Activated CD4-positive, alpha-beta memory T cell treated with anti-CD3 and anti-CD28 coated beads for 36 hours (primary cell): Measurements from ENCODE around the gene NLN. TPM values are rescaled to one million over a fixed set of nuclear protein-coding genes. Genes with fewer than 3 reads are reported as not detected.
"Not testable (repeated sequence)": the region's sequence is repeated elsewhere in the genome, so short reads cannot be mapped to it uniquely, and the experiment has no call there.

ENCODE experiments used
- CTCF ChIA-PET: fragments of 350-600 bp; sonication (Branson Sonifier 250); formaldehyde crosslinking; loops from one replicate; lab custom pipeline; 2021; ENCODE audit warnings: antibody characterized with exemption, inconsistent platforms; lab: Charles Lee
- POLR2A ChIA-PET: fragments of 350-600 bp; sonication (Branson Sonifier 250); formaldehyde crosslinking; loops from one replicate; lab custom pipeline; 2021; ENCODE audit warnings: antibody characterized with exemption; lab: Charles Lee
- DNase-seq: peaks from one replicate; pipeline ENCODE4 v3.0.0-alpha.2; 2020
- H3K27ac Mint-ChIP-seq: one replicate; pipeline ENCODE4 v1.8.0; 2021; ENCODE audit warnings: mixed read lengths
- H3K27me3 Mint-ChIP-seq: one replicate; pipeline ENCODE4 v1.8.0; 2021; ENCODE audit warnings: mixed read lengths
- H3K36me3 Mint-ChIP-seq: one replicate; pipeline ENCODE4 v1.8.0; 2021; ENCODE audit warnings: mixed read lengths
- H3K4me1 Mint-ChIP-seq: one replicate; pipeline ENCODE4 v1.8.0; 2021; ENCODE audit warnings: low read depth, mixed read lengths
- H3K4me3 Mint-ChIP-seq: one replicate; pipeline ENCODE4 v1.8.0; 2021; ENCODE audit warnings: mild to moderate bottlenecking, mixed read lengths
- H3K9me3 Mint-ChIP-seq: one replicate; pipeline ENCODE4 v1.8.0; 2021; ENCODE audit warnings: mixed read lengths
- intact Hi-C: fragments of 100-400 bp; cut with micrococcal nuclease; formaldehyde crosslinking; loops from one replicate; pipeline ENCODE4 v1.15.1; 2023
- total RNA-seq, 2 experiments: library from RNA; stranded (reverse); gene quantifications; one replicate each; pipeline ENCODE4 v1.2.3, GENCODE V29; 2021

The NLN gene
- total RNA-seq, 2 experiments from 2014 or later = 22.7 to 23.7 TPM

GRCh38 chr5:65871776-65872175, 149.8 kb downstream of the NLN start:
- H3K27me3 Mint-ChIP-seq, intact Hi-C loops, H3K9me3 Mint-ChIP-seq, H3K27ac Mint-ChIP-seq, DNase-seq, H3K4me3 Mint-ChIP-seq, H3K36me3 Mint-ChIP-seq, POLR2A ChIA-PET: not testable (repeated sequence)
- CTCF ChIA-PET = interaction anchor here (0.7 kb wide), 1 partner anchor 1777 kb away, joined by 4 read pairs; no protein-coding TSS in a partner anchor
- peaks cover 12% of the 10 kb centered on the region for H3K4me1 Mint-ChIP-seq

- ChIA-PET CTCF (no interaction called here), POLR2A (no interaction called here)
- H3K36me3 Mint-ChIP-seq = peaks cover 2% of the 10 kb centered on the region
- no peaks in the 10 kb centered on the region for H3K27me3 Mint-ChIP-seq
- H3K4me1 Mint-ChIP-seq = peaks cover 2% of the 10 kb centered on the region
- DNase-seq = no peak
- H3K4me3 Mint-ChIP-seq = no peak overlapping the region
- no peak overlapping the region for H3K27ac Mint-ChIP-seq
- H3K9me3 Mint-ChIP-seq = peaks cover 21% of the 10 kb centered on the region
- intact Hi-C loops = no loop called here
Measured at GRCh38 chr5:65873181-65873750, 151.3 kb downstream of the NLN start.

- Mint-ChIP-seq H3K27ac (no peak overlapping the region), H3K4me1 (peaks cover 2% of the 10 kb centered on the region), H3K4me3 (no peak overlapping the region), H3K36me3 (peaks cover 2% of the 10 kb centered on the region), H3K9me3 (peaks cover 24% of the 10 kb centered on the region), H3K27me3 (no peaks in the 10 kb centered on the region)
- no peak for DNase-seq
- ChIA-PET POLR2A (no interaction called here), CTCF (no interaction called here)
- intact Hi-C loops = no loop called here
Measured at GRCh38 chr5:65874241-65874640, 152.2 kb downstream of the NLN start.

GRCh38 chr5:65876496-65876895, 154.5 kb downstream of the NLN start:
- Mint-ChIP-seq H3K9me3 (peaks cover 20% of the 10 kb centered on the region), H3K27ac (no peak overlapping the region), H3K4me3 (no peak overlapping the region), H3K27me3 (no peaks in the 10 kb centered on the region), H3K36me3 (peaks cover 2% of the 10 kb centered on the region), H3K4me1 (peaks cover 4% of the 10 kb centered on the region)
- CTCF ChIA-PET = no interaction called here
- POLR2A ChIA-PET = no interaction called here
- DNase-seq = no peak
- intact Hi-C loops = loop anchor here (5.0 kb wide), 1 partner anchor 51 kb away; the partner anchor contains the start of gene ERBIN

- H3K4me1 Mint-ChIP-seq = peaks cover 4% of the 10 kb centered on the region
- intact Hi-C loops = loop anchor here (5.0 kb wide), 1 partner anchor 50 kb away; the partner anchor contains the start of gene ERBIN
- DNase-seq = no peak
- peaks cover 2% of the 10 kb centered on the region for H3K36me3 Mint-ChIP-seq
- CTCF ChIA-PET = no interaction called here
- no peak overlapping the region for H3K4me3 Mint-ChIP-seq
- POLR2A ChIA-PET = no interaction called here
- H3K27ac Mint-ChIP-seq = no peak overlapping the region
- peaks cover 15% of the 10 kb centered on the region for H3K9me3 Mint-ChIP-seq
- no peaks in the 10 kb centered on the region for H3K27me3 Mint-ChIP-seq
Measured at GRCh38 chr5:65876970-65877369, 155.0 kb downstream of the NLN start.

Other genes starting within 250 kb of the NLN start
- under 1 TPM; 0.44 to 0.45 TPM for gene ADAMTS6, start 240.3 kb upstream of the NLN start, total RNA-seq
- 10 to 100 TPM; 79.7 to 87.5 TPM for gene CENPK, start 159.0 kb upstream of the NLN start, total RNA-seq
- gene PPWD1, start 158.9 kb upstream of the NLN start, total RNA-seq = 10 to 100 TPM; 38.0 to 42.2 TPM
- 1 to 10 TPM; 5.3 to 5.6 TPM for gene TRIM23, start 97.9 kb upstream of the NLN start, total RNA-seq
- 1 to 10 TPM; 2.6 to 3.1 TPM for gene SHLD3, start 97.2 kb upstream of the NLN start, total RNA-seq
- gene TRAPPC13, start 97.2 kb upstream of the NLN start, total RNA-seq = 10 to 100 TPM; 22.4 to 23.2 TPM
- gene SGTB, start 96 bp upstream of the NLN start, total RNA-seq = 10 to 100 TPM; 16.5 to 16.7 TPM
- gene ERBIN, start 204.4 kb downstream of the NLN start, total RNA-seq = 10 to 100 TPM; 42.6 to 47.0 TPM